ENCODE results near the gene MYLK2. TPM values are rescaled to one million over a fixed set of nuclear protein-coding genes. Genes with fewer than 3 reads are reported as not detected.

Gene MYLK2
- total RNA-seq, 3 donors from 2014 or later (not counting 1 experiment from before 2014, with no cell fraction given) = 0.12 TPM; not detected in 2

GRCh38 chr20:31879143-31879987, 60.2 kb downstream of the MYLK2 start:
- Histone ChIP-seq H3K4me3 (ENCODE audit: low read length) (peak overlapping the region; percentile 70), H3K27ac (ENCODE audit: low read length) (no peak overlapping the region), H3K36me3 (ENCODE audit: control insufficient read depth, insufficient read depth, low read length) (no peaks in the 10 kb centered on the region), H3K27me3 (ENCODE audit: control insufficient read depth, insufficient read depth, low read length) (no peaks in the 10 kb centered on the region), H3K9me3 (ENCODE audit: control insufficient read depth, insufficient read depth, low read length) (no peaks in the 10 kb centered on the region), H3K4me1 (ENCODE audit: control insufficient read depth, insufficient read depth, low read length) (peaks cover 12% of the 10 kb centered on the region)
- WGBS (ENCODE audit: insufficient coverage) = 6% methylated on average over 42 of the region's 45 CpGs
- intact Hi-C loops (cut with micrococcal nuclease) = no loop called here
- Mint-ChIP-seq H3K9me3 (no peaks in the 10 kb centered on the region), H3K27me3 (ENCODE audit: low read depth in 2 of 2) (peaks cover 7 to 17% of the 10 kb centered on the region in 2 donors), H3K36me3 (no peaks in the 10 kb centered on the region), H3K27ac (peak overlapping the region; percentile 74 to 87), H3K4me1 (peaks cover 12 to 18% of the 10 kb centered on the region in 2 donors), H3K4me3 (peak overlapping the region; percentile 93)
- TF ChIP-seq CTCF (IDR thresholded peaks at IDR 0.05) = no peak
- ATAC-seq = peak; percentile 84 to 90 (median 86)
- DNase-seq = peak; percentile 58 to 90

- Histone ChIP-seq H3K4me3 (ENCODE audit: low read length) (no peak overlapping the region), H3K9me3 (ENCODE audit: control insufficient read depth, insufficient read depth, low read length) (no peaks in the 10 kb centered on the region), H3K4me1 (ENCODE audit: control insufficient read depth, insufficient read depth, low read length) (peaks cover 12% of the 10 kb centered on the region), H3K36me3 (ENCODE audit: control insufficient read depth, insufficient read depth, low read length) (no peaks in the 10 kb centered on the region), H3K27me3 (ENCODE audit: control insufficient read depth, insufficient read depth, low read length) (no peaks in the 10 kb centered on the region), H3K27ac (ENCODE audit: low read length) (no peak overlapping the region)
- H3K4me1 Mint-ChIP-seq = peaks cover 12 to 18% of the 10 kb centered on the region in 2 donors
- H3K4me3 Mint-ChIP-seq = peak overlapping the region; percentile 93
- H3K36me3 Mint-ChIP-seq = no peaks in the 10 kb centered on the region
- WGBS (ENCODE audit: insufficient coverage) = 83% methylated on average over 5 of the region's 5 CpGs
- DNase-seq (no peak), ATAC-seq (no peak)
- TF ChIP-seq CTCF (IDR thresholded peaks at IDR 0.05) = no peak
- intact Hi-C loops (cut with micrococcal nuclease) = no loop called here
- H3K27ac Mint-ChIP-seq = no peak overlapping the region
- H3K27me3 Mint-ChIP-seq (ENCODE audit: low read depth in 2 of 2) = peaks cover under 1 to 13% of the 10 kb centered on the region in 2 donors
- H3K9me3 Mint-ChIP-seq = no peaks in the 10 kb centered on the region
These were observed 62.8 kb downstream of the MYLK2 start for GRCh38 chr20:31881945-31882344.

GRCh38 chr20:31883829-31884228, 64.7 kb downstream of the MYLK2 start:
- Mint-ChIP-seq H3K4me1 (peaks cover 12 to 18% of the 10 kb centered on the region in 2 donors), H3K36me3 (no peaks in the 10 kb centered on the region), H3K27me3 (ENCODE audit: low read depth in 2 of 2) (peaks cover 0 to 13% of the 10 kb centered on the region in 2 donors), H3K27ac (no peak overlapping the region), H3K4me3 (no peak overlapping the region), H3K9me3 (no peaks in the 10 kb centered on the region)
- H3K4me1 ChIP-seq (ENCODE audit: control insufficient read depth, insufficient read depth, low read length) = peaks cover 12% of the 10 kb centered on the region
- no peak overlapping the region for H3K27ac ChIP-seq (ENCODE audit: low read length)
- no peak for TF ChIP-seq CTCF (IDR thresholded peaks at IDR 0.05)
- H3K9me3 ChIP-seq (ENCODE audit: control insufficient read depth, insufficient read depth, low read length) = no peaks in the 10 kb centered on the region
- no peaks in the 10 kb centered on the region for H3K27me3 ChIP-seq (ENCODE audit: control insufficient read depth, insufficient read depth, low read length)
- intact Hi-C loops (cut with micrococcal nuclease) = no loop called here
- no peaks in the 10 kb centered on the region for H3K36me3 ChIP-seq (ENCODE audit: control insufficient read depth, insufficient read depth, low read length)
- no peak for DNase-seq
- H3K4me3 ChIP-seq (ENCODE audit: low read length) = no peak overlapping the region
- ATAC-seq = no peak

Other genes starting within 250 kb of the MYLK2 start
- 10 to 100 TPM in 1 of 3 donors, 1 to 10 TPM in 2; 5.6 to 10.1 (median 6.4) TPM for gene ID1, start 214.1 kb upstream of the MYLK2 start, total RNA-seq
- not detected for gene COX4I2, start 181.4 kb upstream of the MYLK2 start, total RNA-seq
- 10 to 100 TPM; 67.4 to 92.6 (median 78.6) TPM for gene BCL2L1, start 96.5 kb upstream of the MYLK2 start, total RNA-seq
- gene TPX2, start 80.1 kb upstream of the MYLK2 start, total RNA-seq = 1 to 10 TPM; 2.2 to 4.2 (median 2.2) TPM
- gene FOXS1, start 26.2 kb downstream of the MYLK2 start, total RNA-seq = not detected
- gene DUSP15, start 51.2 kb downstream of the MYLK2 start, total RNA-seq = not detected
- gene TTLL9, start 51.3 kb downstream of the MYLK2 start, total RNA-seq = not detected
- 10 to 100 TPM in 2 of 3 donors, 1 to 10 TPM in 1; 9.0 to 12.8 (median 10.4) TPM for gene PDRG1, start 132.7 kb downstream of the MYLK2 start, total RNA-seq
- not detected for gene XKR7, start 148.8 kb downstream of the MYLK2 start, total RNA-seq
- gene CCM2L, start 191.1 kb downstream of the MYLK2 start, total RNA-seq = not detected
- 10 to 100 TPM in 2 of 3 donors, 1 to 10 TPM in 1; 6.3 to 31.6 (median 12.4) TPM for gene HCK, start 232.9 kb downstream of the MYLK2 start, total RNA-seq

All from natural killer cell (primary cell).